Kidney glomerular epithelial cell (primary cell): ENCODE data around the gene CYS1.
"Not testable (repeated sequence)": the region's sequence is repeated elsewhere in the genome, so short reads cannot be mapped to it uniquely, and the experiment has no call there.

ENCODE experiments used
- DNase-seq: peaks from one replicate; lab custom pipeline; 2025; lab: John Stamatoyannopoulos, UW

CYS1 gene

DNA sequence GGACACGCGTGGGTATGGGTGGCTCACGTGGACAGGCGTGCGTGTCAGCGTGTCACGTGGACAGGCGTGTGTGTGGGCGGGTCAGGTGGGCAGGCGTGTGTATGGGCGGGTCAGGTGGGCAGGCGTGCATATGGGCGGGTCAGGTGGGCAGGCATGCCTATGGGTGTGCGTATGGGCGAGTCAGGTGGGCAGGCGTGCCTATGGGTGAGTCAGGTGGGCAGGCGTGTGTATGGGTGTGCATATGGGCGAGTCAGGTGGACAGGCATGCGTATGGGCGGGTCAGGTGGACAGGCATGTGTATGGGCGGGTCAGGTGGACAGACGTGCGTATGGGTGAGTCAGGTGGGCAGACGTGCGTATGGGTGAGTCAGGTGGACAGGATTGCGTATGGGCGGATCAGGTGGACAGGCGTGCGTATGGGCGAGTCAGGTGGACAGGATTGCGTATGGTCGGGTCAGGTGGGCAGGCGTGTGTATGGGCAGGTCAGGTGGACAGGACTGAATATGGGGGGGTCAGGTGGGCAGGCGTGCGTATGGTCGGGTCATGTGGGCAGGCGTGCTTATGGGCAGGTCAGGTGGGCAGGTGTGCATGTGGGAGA lies 67.7 kb downstream of the CYS1 start:
- DNase-seq = not testable (repeated sequence)

DNA sequence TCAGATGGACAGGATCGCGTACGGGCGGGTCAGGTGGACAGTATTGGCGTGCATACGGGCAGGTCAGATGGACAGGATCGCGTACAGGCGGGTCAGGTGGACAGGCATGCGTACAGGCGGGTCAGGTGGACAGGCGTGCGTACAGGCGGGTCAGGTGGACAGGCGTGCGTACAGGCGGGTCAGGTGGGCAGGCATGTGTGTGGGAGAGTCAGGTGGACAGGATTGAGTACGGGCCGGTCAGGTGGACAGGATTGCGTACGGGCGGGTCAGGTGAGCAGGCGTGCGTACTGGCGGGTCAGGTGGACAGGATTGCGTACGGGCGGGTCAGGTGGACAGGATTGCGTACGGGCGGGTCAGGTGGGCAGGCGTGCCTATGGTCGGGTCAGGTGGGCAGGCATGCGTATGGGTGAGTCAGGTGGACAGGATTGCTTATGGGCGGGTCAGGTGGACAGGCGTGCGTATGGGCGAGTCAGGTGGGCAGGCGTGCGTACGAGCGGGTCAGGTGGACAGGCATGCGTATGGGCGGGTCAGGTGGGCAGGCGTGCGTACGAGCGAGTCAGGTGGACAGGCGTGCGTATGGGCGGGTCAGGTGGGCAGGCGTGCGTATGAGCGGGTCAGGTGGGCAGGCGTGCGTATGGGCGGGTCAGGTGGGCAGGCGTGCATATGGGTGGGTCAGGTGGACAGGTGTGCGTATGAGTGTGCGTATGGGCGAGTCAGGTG lies 68.4 kb downstream of the CYS1 start:
- DNase-seq = not testable (repeated sequence)

- DNase-seq = not testable (repeated sequence)
Measured at GRCh38 chr2:10010861-10011605, 69.2 kb downstream of the CYS1 start.

DNA sequence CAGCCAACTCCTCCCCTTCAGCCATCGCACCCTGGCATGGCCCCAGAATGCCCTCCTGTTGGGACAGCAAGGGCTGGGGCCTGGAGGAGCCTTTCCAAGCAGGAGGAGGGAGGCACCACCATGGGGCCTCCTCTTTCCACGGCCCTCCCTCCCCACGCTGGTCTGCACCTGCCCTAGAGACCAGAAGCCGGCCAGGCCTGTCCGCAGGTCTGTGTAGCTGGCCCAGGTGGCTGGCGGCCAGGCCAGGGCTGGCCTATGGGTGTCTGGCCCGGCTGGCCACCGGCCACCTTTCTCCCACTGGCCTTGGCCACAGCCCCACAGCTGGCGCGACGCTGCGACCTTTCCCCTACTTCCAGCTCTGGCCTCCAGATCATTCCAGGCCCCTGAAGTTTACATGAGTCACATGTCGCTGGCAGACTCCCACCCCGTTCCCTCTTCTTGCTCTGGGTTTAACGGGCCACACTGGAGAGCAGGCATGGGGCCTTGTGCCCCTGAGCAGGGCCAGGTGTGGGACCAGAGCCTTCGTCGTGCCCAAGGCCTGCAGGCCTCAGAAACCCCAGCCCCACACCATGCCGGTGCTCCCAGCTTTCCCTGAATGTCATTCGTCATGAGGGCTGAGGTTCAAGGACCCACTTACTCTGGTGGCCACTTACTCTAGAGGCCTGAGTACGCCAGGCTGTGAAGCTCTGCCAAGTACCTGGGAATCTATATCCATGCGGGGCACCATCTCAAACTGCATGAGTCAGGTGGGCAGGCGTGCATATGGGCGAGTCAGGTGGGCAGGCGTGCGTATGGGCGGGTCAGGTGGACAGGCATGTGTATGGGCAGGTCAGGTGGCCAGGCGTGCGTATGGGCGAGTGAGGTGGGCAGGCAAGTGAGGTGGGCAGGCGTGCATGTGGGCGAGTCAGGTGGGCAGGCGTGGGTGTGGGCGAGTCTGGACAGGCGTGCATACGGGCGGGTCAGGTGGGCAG lies 70.1 kb downstream of the CYS1 start:
- DNase-seq = no peak

DNA sequence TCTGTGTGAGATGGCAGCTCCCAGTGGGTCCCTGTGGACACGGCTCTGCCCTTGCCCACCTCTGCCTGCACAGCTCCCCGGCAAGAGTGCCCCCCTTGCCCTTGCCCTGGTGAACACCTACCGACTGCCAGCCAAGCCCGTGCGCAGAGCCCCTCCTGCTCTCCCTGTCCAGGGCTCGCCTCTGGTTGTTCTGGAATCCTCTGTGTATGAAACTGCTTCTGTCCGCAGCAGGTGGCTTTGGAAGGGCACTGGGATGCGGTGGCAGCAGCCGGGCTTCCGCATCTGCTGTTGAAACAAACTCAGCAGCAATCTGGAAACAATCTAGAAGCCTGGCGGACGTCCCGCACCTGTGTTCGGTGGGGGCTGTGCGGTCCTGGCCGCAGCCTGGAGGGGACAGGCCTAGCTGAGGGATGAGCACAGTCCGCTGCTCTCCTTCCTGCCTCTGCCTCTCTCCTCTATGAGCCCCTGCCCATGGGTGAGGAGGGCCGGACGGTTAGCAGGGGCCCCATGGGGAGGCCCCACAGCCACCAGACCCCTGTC lies 70.9 kb downstream of the CYS1 start:
- DNase-seq = no peak

- DNase-seq = no peak
Measured at GRCh38 chr2:10008809-10009176, 71.4 kb downstream of the CYS1 start.

DNA sequence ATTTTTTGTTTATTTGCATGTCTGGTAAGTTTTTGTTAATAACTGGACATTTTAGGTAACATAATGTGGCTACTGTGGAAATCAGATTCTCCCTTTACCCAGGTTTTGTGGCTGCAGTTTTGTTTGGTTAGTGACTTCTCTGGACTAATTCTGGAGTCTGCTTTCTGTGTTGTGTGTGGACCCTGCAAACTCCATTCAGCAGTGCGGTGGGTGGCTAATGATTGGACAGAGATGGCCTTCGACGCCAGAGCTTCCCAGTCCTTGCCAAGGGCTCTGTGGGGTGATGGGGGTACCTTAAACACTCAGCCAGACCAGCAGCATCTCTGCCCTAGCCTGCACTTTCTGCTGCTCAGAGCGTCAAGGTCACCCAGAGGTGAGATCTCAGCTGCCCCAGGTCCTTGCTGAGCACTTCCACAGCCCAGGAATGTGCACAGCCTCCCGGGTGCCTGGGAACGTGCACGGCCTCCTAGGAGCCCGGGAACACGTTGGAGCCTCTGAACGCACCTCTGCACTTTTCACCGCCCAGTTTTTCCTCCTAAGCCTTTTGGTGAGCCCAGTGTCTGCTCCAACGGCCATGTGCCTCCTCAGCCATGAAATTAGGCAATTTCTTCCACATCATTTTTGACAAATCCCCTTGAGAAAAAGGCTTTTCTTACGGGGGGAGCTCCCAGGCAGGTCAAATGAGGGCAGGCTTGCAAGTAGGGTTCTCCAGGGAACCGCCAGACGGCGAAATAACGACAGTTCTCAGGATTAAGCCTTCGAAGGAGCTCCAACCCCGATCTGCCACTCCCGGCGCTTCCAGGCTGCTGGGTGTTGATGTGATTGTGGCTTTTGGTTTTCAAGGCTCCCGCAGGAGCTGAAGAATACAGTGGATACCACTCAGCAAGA lies 72.0 kb downstream of the CYS1 start:
- no peak for DNase-seq

- no peak for DNase-seq
Measured at GRCh38 chr2:10007435-10007834, 72.8 kb downstream of the CYS1 start.
